ENCODE data around the gene KCNH3. TPM values are rescaled to one million over a fixed set of nuclear protein-coding genes. Genes with fewer than 3 reads are reported as not detected.
"Not testable (repeated sequence)": the region's sequence is repeated elsewhere in the genome, so short reads cannot be mapped to it uniquely, and the experiment has no call there.

Gene KCNH3
- total RNA-seq, 1 experiment from 2014 or later: 7.1 TPM

- DNase-seq (ENCODE audit: low spot score): no peak
Observed at GRCh38 chr12:49525942-49526341, 12.9 kb upstream of the KCNH3 start.

- no peak for DNase-seq (ENCODE audit: low spot score)
Observed at GRCh38 chr12:49527361-49528130, 11.3 kb upstream of the KCNH3 start.

GRCh38 chr12:49529414-49529813, 9.4 kb upstream of the KCNH3 start:
- DNase-seq (ENCODE audit: low spot score): no peak

- no peak for DNase-seq (ENCODE audit: low spot score)
Observed at GRCh38 chr12:49531745-49532144, 7.1 kb upstream of the KCNH3 start.

- DNase-seq (ENCODE audit: low spot score): no peak
Observed at GRCh38 chr12:49533331-49533730, 5.5 kb upstream of the KCNH3 start.

- DNase-seq (ENCODE audit: low spot score): not testable (repeated sequence)
Observed at GRCh38 chr12:49534122-49534521, 4.7 kb upstream of the KCNH3 start.

- no peak for DNase-seq (ENCODE audit: low spot score)
Observed at GRCh38 chr12:49534731-49535278, 4.0 kb upstream of the KCNH3 start.

GRCh38 chr12:49535921-49536525, 2.8 kb upstream of the KCNH3 start:
- DNase-seq (ENCODE audit: low spot score): no peak

- no peak for DNase-seq (ENCODE audit: low spot score)
Observed at GRCh38 chr12:49536526-49537071, 2.2 kb upstream of the KCNH3 start.

- no peak for DNase-seq (ENCODE audit: low spot score)
Observed at GRCh38 chr12:49537231-49537751, 1.5 kb upstream of the KCNH3 start.

- no peak for DNase-seq (ENCODE audit: low spot score)
Observed at GRCh38 chr12:49537752-49538509, 899 bp upstream of the KCNH3 start.

GRCh38 chr12:49539406-49540228, 787 bp downstream of the KCNH3 start:
- no peak for DNase-seq (ENCODE audit: low spot score)

GRCh38 chr12:49540229-49541139, 1.7 kb downstream of the KCNH3 start:
- no peak for DNase-seq (ENCODE audit: low spot score)

GRCh38 chr12:49541140-49541861, 2.5 kb downstream of the KCNH3 start:
- DNase-seq (ENCODE audit: low spot score): no peak

GRCh38 chr12:49541911-49542505, 3.2 kb downstream of the KCNH3 start:
- no peak for DNase-seq (ENCODE audit: low spot score)

GRCh38 chr12:49542592-49543160, 3.8 kb downstream of the KCNH3 start:
- no peak for DNase-seq (ENCODE audit: low spot score)

- no peak for DNase-seq (ENCODE audit: low spot score)
Observed at GRCh38 chr12:49543221-49543913, 4.5 kb downstream of the KCNH3 start.
